GM12864 (cell line): ENCODE data around the gene TELO2.
A peak's percentile ranks its signal among the peaks of the same experiment; 100 is the strongest.

Experiments
- DNase-seq: peaks from one replicate; pipeline ENCODE4 v3.0.0-alpha.2; 2011; ENCODE audit warnings: low read depth
- H3K4me3 ChIP-seq: 2 replicates; pipeline ENCODE4 v1.5.1; 2011; ENCODE audit warnings: mild to moderate bottlenecking, low read depth, low read length, control low read depth
- TF ChIP-seq, protein P1 (sequence below): IDR thresholded peaks from 2 replicates; pipeline ENCODE4 v1.5.1; 2011; ENCODE audit warnings: low read depth, mild to moderate bottlenecking, moderate library complexity, low read length, control low read depth, inconsistent platforms; ENCODE audit errors: missing control alignments

TELO2 gene

DNA sequence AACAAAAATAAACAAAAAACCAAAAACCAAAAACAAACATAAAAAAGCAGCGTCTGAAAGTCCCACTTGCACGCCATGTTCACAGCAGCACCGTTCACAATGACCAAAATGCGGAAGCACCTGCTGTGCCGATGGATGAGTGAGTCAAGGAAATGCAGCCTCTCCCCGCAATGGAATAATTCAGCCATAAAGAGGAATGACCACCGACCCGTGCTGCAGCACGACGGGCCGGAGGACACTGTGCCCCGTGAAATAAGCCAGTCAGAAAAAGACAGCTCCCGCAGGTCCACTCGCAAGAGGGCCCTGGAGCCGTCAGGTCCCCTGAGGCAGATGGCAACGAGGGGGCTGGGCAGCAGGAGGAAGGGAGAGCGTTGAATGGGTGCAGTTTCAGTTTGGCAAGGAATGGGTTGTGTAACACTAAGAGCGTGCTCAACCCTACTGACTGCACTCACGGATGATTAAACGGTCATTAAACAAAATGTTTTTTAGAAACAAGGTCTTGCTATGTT lies 23.4 kb upstream of the TELO2 start:
- H3K4me3 ChIP-seq, result peak overlapping the region; percentile 37
- TF ChIP-seq, protein P1, sequence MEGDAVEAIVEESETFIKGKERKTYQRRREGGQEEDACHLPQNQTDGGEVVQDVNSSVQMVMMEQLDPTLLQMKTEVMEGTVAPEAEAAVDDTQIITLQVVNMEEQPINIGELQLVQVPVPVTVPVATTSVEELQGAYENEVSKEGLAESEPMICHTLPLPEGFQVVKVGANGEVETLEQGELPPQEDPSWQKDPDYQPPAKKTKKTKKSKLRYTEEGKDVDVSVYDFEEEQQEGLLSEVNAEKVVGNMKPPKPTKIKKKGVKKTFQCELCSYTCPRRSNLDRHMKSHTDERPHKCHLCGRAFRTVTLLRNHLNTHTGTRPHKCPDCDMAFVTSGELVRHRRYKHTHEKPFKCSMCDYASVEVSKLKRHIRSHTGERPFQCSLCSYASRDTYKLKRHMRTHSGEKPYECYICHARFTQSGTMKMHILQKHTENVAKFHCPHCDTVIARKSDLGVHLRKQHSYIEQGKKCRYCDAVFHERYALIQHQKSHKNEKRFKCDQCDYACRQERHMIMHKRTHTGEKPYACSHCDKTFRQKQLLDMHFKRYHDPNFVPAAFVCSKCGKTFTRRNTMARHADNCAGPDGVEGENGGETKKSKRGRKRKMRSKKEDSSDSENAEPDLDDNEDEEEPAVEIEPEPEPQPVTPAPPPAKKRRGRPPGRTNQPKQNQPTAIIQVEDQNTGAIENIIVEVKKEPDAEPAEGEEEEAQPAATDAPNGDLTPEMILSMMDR, result no peak
- DNase-seq, result no peak

DNA sequence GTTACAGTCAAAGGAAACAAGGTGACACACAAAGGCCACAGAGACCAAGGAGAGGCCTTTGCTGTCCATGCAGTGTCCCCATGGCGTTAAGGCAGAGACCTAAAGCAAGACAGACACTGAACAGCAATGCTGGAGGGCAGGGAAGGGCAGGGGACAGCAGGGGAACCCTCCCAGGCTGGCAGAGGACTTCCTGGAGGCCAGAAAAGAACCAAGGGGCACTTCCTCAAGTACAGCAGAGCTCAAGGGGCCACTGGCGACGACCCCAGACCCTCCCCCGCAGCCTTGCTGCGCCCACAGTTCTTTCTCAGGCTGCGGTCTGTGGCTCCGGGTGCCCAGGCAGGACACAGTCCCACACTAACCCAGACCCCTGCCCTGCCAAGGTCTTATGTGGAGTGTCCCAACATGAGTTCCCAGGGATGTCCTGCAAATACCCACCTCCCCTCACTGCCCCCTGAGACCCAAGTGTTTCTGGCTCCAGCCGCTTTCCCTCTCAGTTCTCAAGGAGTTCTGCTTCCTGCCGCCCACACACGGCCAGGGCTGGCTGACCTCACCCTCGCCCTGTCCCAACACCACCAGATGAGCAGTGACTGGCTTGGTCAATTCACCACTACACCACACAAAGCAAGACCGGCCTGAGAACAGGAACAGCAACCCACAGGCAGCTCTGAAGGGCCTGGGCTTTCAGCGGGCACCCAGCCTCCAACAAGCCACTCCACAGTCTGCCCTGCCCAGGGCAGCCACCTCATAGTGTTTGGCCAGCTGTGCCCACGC lies 22.5 kb upstream of the TELO2 start:
- TF ChIP-seq, protein P1, result no peak
- no peak overlapping the region for H3K4me3 ChIP-seq
- DNase-seq, result no peak

DNA sequence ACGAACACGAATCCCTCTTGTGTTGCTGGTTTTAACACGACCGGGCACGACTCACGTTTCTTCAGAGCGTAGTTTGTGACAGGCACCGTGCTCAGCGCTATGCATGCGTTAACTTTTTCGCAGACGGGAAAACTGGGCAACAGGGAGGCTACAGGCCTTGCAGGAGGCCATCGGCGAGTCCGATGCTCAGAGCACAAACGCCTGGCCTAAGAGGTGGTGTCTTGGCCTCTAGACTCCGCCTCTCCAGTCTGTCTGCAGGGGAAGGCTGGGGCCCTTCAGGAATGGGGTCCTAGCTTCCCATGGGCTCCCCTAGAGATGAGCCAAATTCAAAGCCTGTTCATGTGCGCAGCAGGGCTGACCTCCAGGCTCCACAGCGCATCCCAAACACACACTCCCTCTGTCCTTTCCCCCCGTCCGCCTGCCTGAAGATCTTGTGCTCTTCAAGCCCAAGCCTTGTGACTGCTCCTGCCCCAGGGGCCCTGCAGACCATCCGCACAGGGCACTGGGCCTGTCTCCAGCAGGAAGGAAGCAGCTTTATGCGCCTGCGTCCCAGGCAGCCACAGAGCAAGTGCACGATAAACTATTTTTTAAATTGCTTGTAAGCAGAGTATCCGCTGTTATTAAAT lies 21.5 kb upstream of the TELO2 start:
- DNase-seq, result no peak
- TF ChIP-seq, protein P1, result no peak
- H3K4me3 ChIP-seq, result no peak overlapping the region

DNA sequence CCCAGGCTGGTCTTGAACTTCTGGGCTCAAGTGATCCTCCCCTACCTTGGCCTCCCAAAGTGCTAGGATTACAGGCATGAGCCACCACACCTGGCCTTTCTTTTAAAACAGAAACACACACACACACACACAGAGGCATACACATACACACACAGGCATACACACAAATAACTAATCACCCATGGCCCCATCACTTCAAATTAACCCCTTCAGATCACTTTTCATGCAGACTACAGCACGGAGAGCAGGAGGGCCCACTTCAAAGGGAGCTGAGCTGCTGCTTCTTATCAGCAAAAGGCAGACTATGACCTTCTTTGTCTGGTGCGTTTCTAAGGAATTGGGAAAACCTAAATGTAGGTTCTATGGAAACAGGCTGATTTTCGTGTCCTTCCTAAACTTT lies 20.2 kb upstream of the TELO2 start:
- H3K4me3 ChIP-seq, result no peak overlapping the region
- DNase-seq, result no peak
- TF ChIP-seq, protein P1, result no peak

DNA sequence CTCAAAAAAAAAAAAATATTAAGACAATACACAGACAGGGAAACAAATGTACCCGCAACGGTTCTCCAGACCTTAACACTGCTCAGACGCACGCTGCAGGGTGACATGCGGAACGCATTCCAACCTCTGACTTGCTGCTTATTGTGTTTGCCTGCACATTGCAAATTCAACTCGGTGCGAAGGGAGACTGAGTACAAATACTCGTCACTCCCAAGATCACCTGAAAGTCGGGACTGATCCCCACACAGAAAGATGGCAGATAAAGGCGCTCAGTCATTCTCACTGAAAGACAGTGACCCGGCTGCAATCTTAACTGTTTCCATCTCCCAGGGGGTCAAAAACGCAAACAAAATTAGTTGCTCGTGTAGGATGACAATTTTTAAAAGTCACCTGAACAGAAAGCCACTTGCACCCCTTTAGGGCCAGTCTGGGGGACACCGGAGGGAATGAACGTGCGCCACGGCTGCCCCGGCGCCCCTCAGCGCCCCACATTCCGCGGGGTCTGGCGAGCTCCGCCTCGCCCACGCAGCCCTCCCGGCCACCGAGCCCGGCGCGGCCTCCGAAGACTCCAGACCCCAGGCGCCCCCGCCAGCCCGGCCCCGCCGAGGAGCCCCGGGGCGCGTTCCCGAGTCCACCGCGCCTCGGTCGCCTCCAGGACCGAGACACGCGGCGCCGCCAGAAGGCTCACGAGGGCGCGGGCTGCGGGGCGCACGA lies 18.9 kb upstream of the TELO2 start:
- TF ChIP-seq, protein P1, result no peak
- H3K4me3 ChIP-seq, result peak overlapping the region; percentile 88
- no peak for DNase-seq

DNA sequence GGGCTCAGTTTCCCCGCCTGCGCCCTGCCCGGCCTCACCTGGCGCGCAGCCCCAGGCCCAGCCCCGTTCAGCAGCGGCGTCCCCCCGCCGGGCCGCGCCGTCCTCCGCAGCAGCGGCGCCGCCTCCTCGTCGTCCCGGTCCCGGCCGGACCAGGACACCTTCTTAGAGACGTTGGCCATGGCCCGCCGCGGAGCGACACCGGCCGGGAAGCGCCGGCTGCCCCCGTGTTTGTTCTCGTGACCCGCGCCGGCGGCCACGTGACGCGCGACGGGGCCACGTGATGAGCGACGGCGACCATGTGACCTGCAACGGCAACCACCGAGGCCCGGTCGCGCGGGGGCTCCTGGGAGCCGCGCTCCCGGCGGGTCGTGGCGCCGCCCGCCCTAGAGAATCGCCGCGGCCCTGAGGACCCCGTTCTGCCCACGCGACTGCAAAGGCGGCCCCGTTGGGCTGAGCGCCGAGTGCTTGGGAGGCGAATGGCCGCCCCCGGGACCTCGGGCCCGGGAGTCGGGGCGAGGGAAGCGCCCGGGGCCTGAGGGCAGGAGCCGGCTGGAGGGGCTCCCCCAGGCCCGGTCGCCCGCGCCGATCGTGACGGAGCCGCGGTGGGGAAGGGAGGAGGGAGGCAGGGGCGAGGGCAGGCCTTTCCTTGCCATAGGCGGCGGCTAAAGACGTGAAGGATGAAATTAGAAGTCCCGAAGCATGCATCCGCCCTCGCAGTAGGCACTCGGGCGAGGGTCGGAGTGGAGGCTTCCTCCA lies 18.2 kb upstream of the TELO2 start, which contains the start of gene CLCN7:
Gene CLCN7, minus strand, starts transcription at position 233 of the 756 bp plus-strand sequence. Its CDS starts 54 bp downstream, at position 179.
- TF ChIP-seq, protein P1, result no peak
- DNase-seq, result peak; percentile 49
- H3K4me3 ChIP-seq, result peak within 1 kb of the TSS; percentile 88
